MCF 10A (cell line): ENCODE data around the gene G6PC1. TPM values are rescaled to one million over a fixed set of nuclear protein-coding genes. Genes with fewer than 3 reads are reported as not detected.

Source experiments
- BruUV-seq: library from RNA; stranded (reverse); fragments of 400-500 nt; replicated peaks from 2 replicates; lab custom pipeline; 2021; lab: Mats Ljungman, UMichigan
- CTCF ChIA-PET: fragments of 300-600 bp; sonication (Branson Sonifier 250); formaldehyde crosslinking; extraction: SDS; loops from one replicate; lab custom pipeline; 2021; ENCODE audit warnings: antibody characterized with exemption, inconsistent platforms; lab: Yijun Ruan, JAX
- POLR2A ChIA-PET: fragments of 300-600, 350-650 bp; sonication (Branson Sonifier 250); formaldehyde crosslinking; extraction: SDS; loops from one replicate; lab custom pipeline; 2020; ENCODE audit warnings: antibody characterized with exemption, inconsistent platforms; lab: Yijun Ruan, JAX
- DNase-seq: peaks from one replicate; pipeline ENCODE4 v3.0.0-alpha.2; 2018; ENCODE audit not compliant: unreplicated experiment
- H3K27ac Mint-ChIP-seq: one replicate; pipeline ENCODE4 v1.8.0; 2022; ENCODE audit warnings: mild to moderate bottlenecking, low read depth, mixed read lengths; ENCODE audit not compliant: unreplicated experiment
- H3K27me3 Mint-ChIP-seq: one replicate; pipeline ENCODE4 v1.8.0; 2022; ENCODE audit warnings: mixed read lengths; ENCODE audit not compliant: insufficient read depth, unreplicated experiment
- H3K36me3 Mint-ChIP-seq: one replicate; pipeline ENCODE4 v1.8.0; 2022; ENCODE audit warnings: mild to moderate bottlenecking, moderate library complexity, mixed read lengths; ENCODE audit not compliant: insufficient read depth, unreplicated experiment
- H3K4me1 Mint-ChIP-seq: one replicate; pipeline ENCODE4 v1.8.0; 2022; ENCODE audit warnings: mixed read lengths; ENCODE audit not compliant: insufficient read depth, unreplicated experiment
- H3K4me3 Mint-ChIP-seq: one replicate; pipeline ENCODE4 v1.8.0; 2022; ENCODE audit warnings: mild to moderate bottlenecking, moderate library complexity, mixed read lengths; ENCODE audit not compliant: unreplicated experiment
- H3K9me3 Mint-ChIP-seq: one replicate; pipeline ENCODE4 v1.8.0; 2022; ENCODE audit warnings: mixed read lengths; ENCODE audit not compliant: unreplicated experiment
- CTCF ChIP-seq: fragments of 200-600 bp; IDR thresholded peaks from one replicate; pipeline ENCODE4 v1.8.0; 2022; ENCODE audit warnings: antibody characterized with exemption, mild to moderate bottlenecking; ENCODE audit not compliant: unreplicated experiment
- intact Hi-C: fragments of 100-400 bp; cut with micrococcal nuclease; formaldehyde crosslinking; loops from 2 replicates; pipeline ENCODE4 v1.14.1; 2022
- total RNA-seq: library from RNA; stranded (reverse); gene quantifications from 2 replicates; pipeline ENCODE4 v1.2.3, GENCODE V29; 2022

G6PC1 gene
- total RNA-seq, 1 experiment from 2014 or later: not detected

- H3K4me1 Mint-ChIP-seq: no peaks in the 10 kb centered on the region
- peaks cover 10% of the 10 kb centered on the region for H3K27me3 Mint-ChIP-seq
- intact Hi-C loops: loop anchor here (1.0 to 2.0 kb wide), 2 partner anchors 87 to 208 kb away; no protein-coding TSS in a partner anchor
- ChIA-PET CTCF (interaction anchor here (0.6 to 2.9 kb wide), 11 partner anchors 17 to 444 kb away, joined by 3 to 25 read pairs (median 4); partner anchors contain the start of genes AOC2, AOC3 and PSME3), POLR2A (interaction anchor here (0.6 to 1.4 kb wide), 4 partner anchors 18 to 95 kb away, joined by 3 to 7 read pairs (median 5); partner anchors contain the start of gene RPL27)
- H3K27ac Mint-ChIP-seq: no peak overlapping the region
- H3K4me3 Mint-ChIP-seq: no peak overlapping the region
- no peaks in the 10 kb centered on the region for H3K9me3 Mint-ChIP-seq
- no peaks in the 10 kb centered on the region for H3K36me3 Mint-ChIP-seq
- DNase-seq: no peak
- no peak for TF ChIP-seq CTCF
- no TSS peak for BruUV-seq
These were observed 28.9 kb downstream of the G6PC1 start for GRCh38 chr17:42929497-42929844.

- no TSS peak for BruUV-seq
- H3K27ac Mint-ChIP-seq: no peak overlapping the region
- DNase-seq: peak; percentile 60
- POLR2A ChIA-PET: interaction anchor here (0.6 to 1.7 kb wide), 3 partner anchors 25 to 213 kb away, joined by 3 to 8 read pairs (median 4); partner anchors contain the start of gene AOC2
- intact Hi-C loops: loop anchor here (1.0 kb wide), 2 partner anchors 95 to 118 kb away; no protein-coding TSS in a partner anchor
- H3K27me3 Mint-ChIP-seq: peaks cover 12% of the 10 kb centered on the region
- no peaks in the 10 kb centered on the region for H3K4me1 Mint-ChIP-seq
- no peaks in the 10 kb centered on the region for H3K9me3 Mint-ChIP-seq
- no peaks in the 10 kb centered on the region for H3K36me3 Mint-ChIP-seq
- CTCF ChIA-PET: interaction anchor here (0.6 to 4.7 kb wide), 25 partner anchors 9 to 894 kb away, joined by 3 to 60 read pairs (median 4); partner anchors contain the start of genes AOC2, PSME3 and RPL27
- no peak overlapping the region for H3K4me3 Mint-ChIP-seq
- peak; percentile 49 for TF ChIP-seq CTCF
These were observed 37.4 kb downstream of the G6PC1 start for GRCh38 chr17:42937712-42938596.

GRCh38 chr17:42944211-42944610 is 43.6 kb downstream of the G6PC1 start:
- no peak for TF ChIP-seq CTCF
- no peaks in the 10 kb centered on the region for H3K9me3 Mint-ChIP-seq
- CTCF ChIA-PET: no interaction called here
- BruUV-seq: no TSS peak
- H3K36me3 Mint-ChIP-seq: peaks cover 6% of the 10 kb centered on the region
- H3K4me1 Mint-ChIP-seq: no peaks in the 10 kb centered on the region
- POLR2A ChIA-PET: no interaction called here
- no peak overlapping the region for H3K27ac Mint-ChIP-seq
- no peak overlapping the region for H3K4me3 Mint-ChIP-seq
- no peak for DNase-seq
- H3K27me3 Mint-ChIP-seq: no peaks in the 10 kb centered on the region
- intact Hi-C loops: no loop called here

- no peak for TF ChIP-seq CTCF
- no peak overlapping the region for H3K27ac Mint-ChIP-seq
- CTCF ChIA-PET: interaction anchor here (0.9 kb wide), 1 partner anchor 8 kb away, joined by 3 read pairs; no protein-coding TSS in a partner anchor
- no peak for DNase-seq
- H3K4me3 Mint-ChIP-seq: no peak overlapping the region
- H3K36me3 Mint-ChIP-seq: peaks cover 27% of the 10 kb centered on the region
- intact Hi-C loops: no loop called here
- no TSS peak for BruUV-seq
- H3K27me3 Mint-ChIP-seq: no peaks in the 10 kb centered on the region
- POLR2A ChIA-PET: no interaction called here
- no peaks in the 10 kb centered on the region for H3K9me3 Mint-ChIP-seq
- no peaks in the 10 kb centered on the region for H3K4me1 Mint-ChIP-seq
These were observed 46.2 kb downstream of the G6PC1 start for GRCh38 chr17:42946812-42947211.
